ENCODE measurements around the gene CHST5. TPM values are rescaled to one million over a fixed set of nuclear protein-coding genes. Genes with fewer than 3 reads are reported as not detected.

CHST5 gene
- total and polyA plus RNA-seq, 9 of the 15 experiments (the other 6 are each of a cell fraction or from before 2014, with no cell fraction given), result 0.06 to 0.21 (median 0.14) TPM; not detected in 5

- TF ChIP-seq, protein P1, sequence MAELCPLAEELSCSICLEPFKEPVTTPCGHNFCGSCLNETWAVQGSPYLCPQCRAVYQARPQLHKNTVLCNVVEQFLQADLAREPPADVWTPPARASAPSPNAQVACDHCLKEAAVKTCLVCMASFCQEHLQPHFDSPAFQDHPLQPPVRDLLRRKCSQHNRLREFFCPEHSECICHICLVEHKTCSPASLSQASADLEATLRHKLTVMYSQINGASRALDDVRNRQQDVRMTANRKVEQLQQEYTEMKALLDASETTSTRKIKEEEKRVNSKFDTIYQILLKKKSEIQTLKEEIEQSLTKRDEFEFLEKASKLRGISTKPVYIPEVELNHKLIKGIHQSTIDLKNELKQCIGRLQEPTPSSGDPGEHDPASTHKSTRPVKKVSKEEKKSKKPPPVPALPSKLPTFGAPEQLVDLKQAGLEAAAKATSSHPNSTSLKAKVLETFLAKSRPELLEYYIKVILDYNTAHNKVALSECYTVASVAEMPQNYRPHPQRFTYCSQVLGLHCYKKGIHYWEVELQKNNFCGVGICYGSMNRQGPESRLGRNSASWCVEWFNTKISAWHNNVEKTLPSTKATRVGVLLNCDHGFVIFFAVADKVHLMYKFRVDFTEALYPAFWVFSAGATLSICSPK (IDR thresholded peaks at IDR 0.05; ENCODE audit: borderline replicate concordance), result no peak
- TF ChIP-seq CBFA2T3 (IDR thresholded peaks at IDR 0.05), result no peak
- peak; percentile 29; the same call in 1 of the 2 replicates for TF ChIP-seq MTA3 (IDR thresholded peaks at IDR 0.05; ENCODE audit: borderline replicate concordance)
- no peak for TF ChIP-seq HDAC2 (IDR thresholded peaks at IDR 0.05)
- TF ChIP-seq ZNF197 (CRISPR knock-in tag; IDR thresholded peaks at IDR 0.05; ENCODE audit: low read depth), result no peak
- TF ChIP-seq GTF2E2 (tag; IDR thresholded peaks at IDR 0.05), result 0 out of 2 replicates have a peak, but pooled peaks have one; percentile 69
- TF ChIP-seq, protein P2, sequence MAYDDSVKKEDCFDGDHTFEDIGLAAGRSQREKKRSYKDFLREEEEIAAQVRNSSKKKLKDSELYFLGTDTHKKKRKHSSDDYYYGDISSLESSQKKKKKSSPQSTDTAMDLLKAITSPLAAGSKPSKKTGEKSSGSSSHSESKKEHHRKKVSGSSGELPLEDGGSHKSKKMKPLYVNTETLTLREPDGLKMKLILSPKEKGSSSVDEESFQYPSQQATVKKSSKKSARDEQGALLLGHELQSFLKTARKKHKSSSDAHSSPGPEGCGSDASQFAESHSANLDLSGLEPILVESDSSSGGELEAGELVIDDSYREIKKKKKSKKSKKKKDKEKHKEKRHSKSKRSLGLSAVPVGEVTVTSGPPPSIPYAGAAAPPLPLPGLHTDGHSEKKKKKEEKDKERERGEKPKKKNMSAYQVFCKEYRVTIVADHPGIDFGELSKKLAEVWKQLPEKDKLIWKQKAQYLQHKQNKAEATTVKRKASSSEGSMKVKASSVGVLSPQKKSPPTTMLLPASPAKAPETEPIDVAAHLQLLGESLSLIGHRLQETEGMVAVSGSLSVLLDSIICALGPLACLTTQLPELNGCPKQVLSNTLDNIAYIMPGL (CRISPR knock-in tag; IDR thresholded peaks at IDR 0.05), result no peak
- TF ChIP-seq NFE2 (IDR thresholded peaks at IDR 0.05; ENCODE audit: low read depth), result no peak
- TF ChIP-seq HDAC1 (IDR thresholded peaks at IDR 0.05), result peak in 1 of 2 experiments; percentile 21; a peak in 1 of 4 replicates
- no peak for TF ChIP-seq RBFOX2 (IDR thresholded peaks at IDR 0.05; ENCODE audit: low read depth, low read length)
- no peak for TF ChIP-seq ARID3A (IDR thresholded peaks at IDR 0.05; ENCODE audit: borderline replicate concordance, low read depth, low read length)
- peak; percentile 98 for TF ChIP-seq ZSCAN32 (CRISPR knock-in tag; IDR thresholded peaks at IDR 0.05)
- TF ChIP-seq ZNF41 (CRISPR knock-in tag; conservative IDR thresholded peaks at IDR 0.05), result no peak
- TF ChIP-seq, protein P3, sequence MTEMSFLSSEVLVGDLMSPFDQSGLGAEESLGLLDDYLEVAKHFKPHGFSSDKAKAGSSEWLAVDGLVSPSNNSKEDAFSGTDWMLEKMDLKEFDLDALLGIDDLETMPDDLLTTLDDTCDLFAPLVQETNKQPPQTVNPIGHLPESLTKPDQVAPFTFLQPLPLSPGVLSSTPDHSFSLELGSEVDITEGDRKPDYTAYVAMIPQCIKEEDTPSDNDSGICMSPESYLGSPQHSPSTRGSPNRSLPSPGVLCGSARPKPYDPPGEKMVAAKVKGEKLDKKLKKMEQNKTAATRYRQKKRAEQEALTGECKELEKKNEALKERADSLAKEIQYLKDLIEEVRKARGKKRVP (CRISPR knock-in tag; IDR thresholded peaks at IDR 0.05), result no peak
- no peak for TF ChIP-seq RHOXF2B (CRISPR knock-in tag; conservative IDR thresholded peaks at IDR 0.05)
- TF ChIP-seq NKRF (IDR thresholded peaks at IDR 0.05; ENCODE audit: borderline replicate concordance), result 0 out of 2 replicates have a peak, but pooled peaks have one; percentile 15
- no peak for TF ChIP-seq SAP30 (IDR thresholded peaks at IDR 0.05; ENCODE audit: borderline replicate concordance, insufficient read depth, low read depth, low read length, poor library complexity, severe bottlenecking)
- TF ChIP-seq SIN3B (IDR thresholded peaks at IDR 0.05; ENCODE audit: low read depth), result peak; percentile 64; the same call in 1 of the 2 replicates
- TF ChIP-seq POLR2H (tag; IDR thresholded peaks at IDR 0.05; ENCODE audit: low read depth), result 0 out of 2 replicates have a peak, but pooled peaks have one; percentile 46
- peak; percentile 73; the same call in 1 of the 2 replicates for TF ChIP-seq DIDO1 (tag; IDR thresholded peaks at IDR 0.05; ENCODE audit: low read depth)
Observed at GRCh38 chr16:75555213-75555706, 19.4 kb upstream of the CHST5 start (continued).

Measured in K562 (cell line).